CD14-positive monocyte (primary cell): ENCODE measurements around the gene ZNF546. TPM values are rescaled to one million over a fixed set of nuclear protein-coding genes. Genes with fewer than 3 reads are reported as not detected.

Experiments
- DNase-seq, 3 donors: peaks; one replicate each; pipeline ENCODE4 v3.0.0-alpha.2; 2011 to 2022
- H2AFZ ChIP-seq: 2 replicates; pipeline ENCODE4 v1.6.0; 2012; ENCODE audit warnings: mild to moderate bottlenecking, low read depth, low read length, inconsistent platforms; ENCODE audit not compliant: insufficient read depth, poor library complexity, severe bottlenecking
- H3K27ac ChIP-seq, 2 donors: 1 replicate in 1 of 2; 2 replicates in 1 of 2; pipeline ENCODE4 v1.5.1; 2012 to 2013; ENCODE audit warnings: low read length in 2 of 2, control low read depth in 1 of 2, inconsistent platforms in 1 of 2, low read depth in 1 of 2, mild to moderate bottlenecking in 1 of 2
- H3K27me3 ChIP-seq, 2 donors: one replicate each; pipeline versions ENCODE4 v1.6.0 to v1.6.1; 2011 to 2013; ENCODE audit warnings: low read length in 2 of 2; ENCODE audit not compliant: control insufficient read depth in 2 of 2, insufficient read depth in 2 of 2
- H3K36me3 ChIP-seq, 2 donors: replicated peaks in 1 of 2; 1 replicate in 1 of 2; 2 replicates in 1 of 2; pipeline versions ENCODE4 v1.5.1 to v1.6.1; 2012 to 2013; ENCODE audit warnings: low read length in 2 of 2, control low read depth in 1 of 2, inconsistent platforms in 1 of 2, mild to moderate bottlenecking in 1 of 2; ENCODE audit not compliant: insufficient read depth in 2 of 2, control insufficient read depth in 1 of 2
- H3K4me1 ChIP-seq, 2 donors: 1 replicate in 1 of 2; 2 replicates in 1 of 2; pipeline versions ENCODE4 v1.5.1 to v1.6.1; 2012 to 2013; ENCODE audit warnings: low read length in 2 of 2, control low read depth in 1 of 2, inconsistent platforms in 1 of 2, mild to moderate bottlenecking in 1 of 2, moderate library complexity in 1 of 2; ENCODE audit not compliant: insufficient read depth in 2 of 2, control insufficient read depth in 1 of 2
- H3K4me2 ChIP-seq: replicated peaks from 2 replicates; pipeline ENCODE3; 2012; ENCODE audit warnings: low read length, moderate library complexity, mild to moderate bottlenecking; ENCODE audit not compliant: poor library complexity, severe bottlenecking; ENCODE audit errors: extremely low read depth
- H3K4me3 ChIP-seq, 3 experiments: fragments of 200-600 bp in 1 of 3; sonication (generic) in 1 of 3; replicated peaks in 1 of 3; 1 replicate in 2 of 3; 2 replicates in 1 of 3; pipeline ENCODE4 v1.5.1; 2011 to 2013; ENCODE audit warnings: low read length in 3 of 3, mild to moderate bottlenecking in 3 of 3, control low read depth in 2 of 3, low read depth in 2 of 3, inconsistent platforms in 1 of 3, moderate library complexity in 1 of 3
- H3K79me2 ChIP-seq: 2 replicates; pipeline ENCODE4 v1.6.0; 2012; ENCODE audit warnings: mild to moderate bottlenecking, control low read depth, inconsistent platforms, low read length, moderate library complexity; ENCODE audit not compliant: insufficient read depth
- H3K9ac ChIP-seq: 2 replicates; pipeline ENCODE4 v1.6.0; 2017; ENCODE audit warnings: low read length, mild to moderate bottlenecking; ENCODE audit not compliant: insufficient read depth, poor library complexity, severe bottlenecking
- H3K9me3 ChIP-seq, 2 donors: replicated peaks in 1 of 2; 1 replicate in 1 of 2; 2 replicates in 1 of 2; pipeline versions ENCODE4 v1.5.1 to v1.6.1; 2012 to 2013; ENCODE audit warnings: low read length in 2 of 2, control low read depth in 1 of 2; ENCODE audit not compliant: control insufficient read depth in 1 of 2, insufficient read depth in 1 of 2
- H4K20me1 ChIP-seq: 2 replicates; pipeline ENCODE4 v1.6.0; 2012; ENCODE audit warnings: mild to moderate bottlenecking, low read length, control low read depth, moderate library complexity; ENCODE audit not compliant: insufficient read depth
- H3K27ac Mint-ChIP-seq, 7 donors: one replicate each; pipeline ENCODE4 v1.8.0; 2020; ENCODE audit warnings: mild to moderate bottlenecking in 7 of 7, mixed read lengths in 7 of 7, moderate library complexity in 6 of 7, inconsistent platforms in 2 of 7
- H3K27me3 Mint-ChIP-seq, 3 donors: one replicate each; pipeline ENCODE4 v1.8.0; 2021 to 2022; ENCODE audit warnings: low read depth in 3 of 3, mild to moderate bottlenecking in 3 of 3, mixed read lengths in 3 of 3, moderate library complexity in 3 of 3, inconsistent platforms in 1 of 3
- H3K36me3 Mint-ChIP-seq, 2 donors: one replicate each; pipeline ENCODE4 v1.8.0; 2020; ENCODE audit warnings: mixed read lengths in 2 of 2, inconsistent platforms in 1 of 2, mild to moderate bottlenecking in 1 of 2
- H3K4me1 Mint-ChIP-seq: one replicate; pipeline ENCODE4 v1.8.0; 2020; ENCODE audit warnings: mild to moderate bottlenecking, mixed read lengths
- H3K4me3 Mint-ChIP-seq, 2 donors: one replicate each; pipeline ENCODE4 v1.8.0; 2020; ENCODE audit warnings: mild to moderate bottlenecking in 2 of 2, mixed read lengths in 2 of 2, moderate library complexity in 1 of 2
- H3K9me3 Mint-ChIP-seq, 7 donors: one replicate each; pipeline ENCODE4 v1.8.0; 2020 to 2022; ENCODE audit warnings: mixed read lengths in 7 of 7, mild to moderate bottlenecking in 6 of 7, moderate library complexity in 6 of 7, inconsistent platforms in 2 of 7
- WGBS: methylation state at CpG from one replicate; pipeline ENCODE4 v1.1.5; 2013; ENCODE audit warnings: missing lambda C conversion rate; ENCODE audit not compliant: insufficient coverage; 5-methylcytosine and 5-hydroxymethylcytosine counted together
- intact Hi-C, 2 donors: fragments of 100-400 bp; cut with micrococcal nuclease; formaldehyde crosslinking; loops; one replicate each; pipeline versions ENCODE4 v1.15.0 to v1.15.1; 2023
- polyA plus RNA-seq, 3 donors: library from polyadenylated mRNA; depleted of rRNA in 1 of 3; unstranded in 2 of 3; stranded (reverse) in 1 of 3; fragments of 300-500 nt in 2 of 3; fragments of >200 nt in 1 of 3; fragmentation: Illumina TruSeq in 2 of 3; gene quantifications; 1 replicate in 2 of 3; 2 replicates in 1 of 3; pipeline ENCODE4 v1.2.3, GENCODE V29; 2012 to 2021
- TF ChIP-seq, protein P1 (sequence below): fragments of 200-600 bp; IDR thresholded peaks from one replicate; pipeline ENCODE4 v1.8.0; 2022; ENCODE audit warnings: antibody characterized with exemption, mild to moderate bottlenecking

Gene ZNF546
- polyA plus RNA-seq, 3 donors: 1.3 to 2.3 (median 1.4) TPM

GRCh38 chr19:39998501-39998900 is 1.6 kb downstream of the ZNF546 start:
- H3K9ac ChIP-seq: no peak overlapping the region
- peaks cover 13 to 20% of the 10 kb centered on the region in 2 donors for H3K4me1 ChIP-seq
- H3K27me3 Mint-ChIP-seq: peaks cover 0 to 2% (median 0%) of the 10 kb centered on the region in 3 donors
- H3K9me3 Mint-ChIP-seq: peaks cover 0 to 9% (median 6%) of the 10 kb centered on the region in 7 donors
- H3K9me3 ChIP-seq: peaks cover 5 to 6% of the 10 kb centered on the region in 2 donors
- peaks cover 22% of the 10 kb centered on the region for H3K4me1 Mint-ChIP-seq
- H3K27me3 ChIP-seq: no peaks in the 10 kb centered on the region
- TF ChIP-seq, protein P1, sequence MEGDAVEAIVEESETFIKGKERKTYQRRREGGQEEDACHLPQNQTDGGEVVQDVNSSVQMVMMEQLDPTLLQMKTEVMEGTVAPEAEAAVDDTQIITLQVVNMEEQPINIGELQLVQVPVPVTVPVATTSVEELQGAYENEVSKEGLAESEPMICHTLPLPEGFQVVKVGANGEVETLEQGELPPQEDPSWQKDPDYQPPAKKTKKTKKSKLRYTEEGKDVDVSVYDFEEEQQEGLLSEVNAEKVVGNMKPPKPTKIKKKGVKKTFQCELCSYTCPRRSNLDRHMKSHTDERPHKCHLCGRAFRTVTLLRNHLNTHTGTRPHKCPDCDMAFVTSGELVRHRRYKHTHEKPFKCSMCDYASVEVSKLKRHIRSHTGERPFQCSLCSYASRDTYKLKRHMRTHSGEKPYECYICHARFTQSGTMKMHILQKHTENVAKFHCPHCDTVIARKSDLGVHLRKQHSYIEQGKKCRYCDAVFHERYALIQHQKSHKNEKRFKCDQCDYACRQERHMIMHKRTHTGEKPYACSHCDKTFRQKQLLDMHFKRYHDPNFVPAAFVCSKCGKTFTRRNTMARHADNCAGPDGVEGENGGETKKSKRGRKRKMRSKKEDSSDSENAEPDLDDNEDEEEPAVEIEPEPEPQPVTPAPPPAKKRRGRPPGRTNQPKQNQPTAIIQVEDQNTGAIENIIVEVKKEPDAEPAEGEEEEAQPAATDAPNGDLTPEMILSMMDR: no peak
- H3K36me3 Mint-ChIP-seq: peaks cover 2 to 4% of the 10 kb centered on the region in 2 donors
- no peak overlapping the region for H3K4me3 Mint-ChIP-seq
- peaks cover 12% of the 10 kb centered on the region for H3K79me2 ChIP-seq
- H3K4me2 ChIP-seq: no peak overlapping the region
- no peak overlapping the region for H2AFZ ChIP-seq
- no peak overlapping the region for H3K27ac ChIP-seq
- intact Hi-C loops: no loop called here
- no peaks in the 10 kb centered on the region for H3K36me3 ChIP-seq
- WGBS: 100% methylated on average over 1 of the region's 4 CpGs
- no peak overlapping the region for H3K4me3 ChIP-seq
- H3K27ac Mint-ChIP-seq: no peak overlapping the region
- no peak for DNase-seq
- no peaks in the 10 kb centered on the region for H4K20me1 ChIP-seq

- no peak overlapping the region for H3K4me3 Mint-ChIP-seq
- Histone ChIP-seq H2AFZ (no peak overlapping the region), H3K4me1 (no peaks in the 10 kb centered on the region), H3K4me3 (no peak overlapping the region), H3K4me2 (no peak overlapping the region), H3K27ac (no peak overlapping the region), H3K79me2 (no peaks in the 10 kb centered on the region), H3K9ac (no peak overlapping the region), H3K27me3 (no peaks in the 10 kb centered on the region), H4K20me1 (no peaks in the 10 kb centered on the region), H3K36me3 (peaks cover 34 to 40% of the 10 kb centered on the region in 2 donors), H3K9me3 (peaks cover 0 to 2% of the 10 kb centered on the region in 2 donors)
- H3K27me3 Mint-ChIP-seq: no peaks in the 10 kb centered on the region
- TF ChIP-seq, protein P1: no peak
- DNase-seq: no peak
- intact Hi-C loops: no loop called here
- peaks cover 41 to 42% of the 10 kb centered on the region in 2 donors for H3K36me3 Mint-ChIP-seq
- no CpG with 5 or more reads among the region's 4 CpGs for WGBS
- no peaks in the 10 kb centered on the region for H3K4me1 Mint-ChIP-seq
- H3K9me3 Mint-ChIP-seq: peaks cover 4 to 19% (median 9%) of the 10 kb centered on the region in 7 donors
- peak overlapping the region in 1 of 7 donors; percentile 63 for H3K27ac Mint-ChIP-seq
Observed at GRCh38 chr19:40005691-40006272, 8.9 kb downstream of the ZNF546 start.
